Right lung (tissue), 5 donors: ENCODE results near the gene PPP1R12B. TPM values are rescaled to one million over a fixed set of nuclear protein-coding genes. Genes with fewer than 3 reads are reported as not detected.
"Not testable (repeated sequence)": the region's sequence is repeated elsewhere in the genome, so short reads cannot be mapped to it uniquely, and the experiment has no call there.

ENCODE experiments used
- DNase-seq, 2 donors: peaks; one replicate each; pipeline ENCODE4 v3.0.0-alpha.2; 2013
- polyA plus RNA-seq, 5 donors: library from polyadenylated mRNA; unstranded; fragments of 120-200 nt; gene quantifications; one replicate each; pipeline versions ENCODE4 v1.2.1 to v1.2.3, GENCODE V29; 2013; ENCODE audit warnings: inconsistent platforms in 1 of 5, low replicate concordance in 1 of 5; ENCODE audit not compliant: insufficient read length in 5 of 5, insufficient read depth in 1 of 5

The PPP1R12B gene
- polyA plus RNA-seq, 5 donors = 16.2 to 35.8 (median 32.4) TPM

DNA sequence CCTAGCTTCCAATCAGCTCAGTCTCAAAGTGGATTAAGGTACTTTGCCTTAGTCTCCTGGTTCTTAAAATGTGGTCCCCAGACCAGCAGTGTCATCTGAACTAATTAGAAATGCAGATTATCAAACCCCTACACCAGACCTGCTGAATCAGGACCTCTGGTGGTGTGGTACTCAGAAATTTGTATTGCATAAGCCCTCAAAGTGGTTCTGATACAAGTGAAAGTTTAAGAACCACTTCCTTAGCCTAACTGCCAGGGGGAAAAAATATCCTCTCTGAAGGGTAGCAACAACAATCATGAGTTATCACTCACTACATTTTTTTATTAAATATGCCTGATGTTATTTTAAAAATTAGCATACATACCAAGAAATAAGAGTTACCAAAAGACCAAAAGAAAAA lies 131.2 kb downstream of the PPP1R12B start:
- DNase-seq = not testable (repeated sequence)

- not testable (repeated sequence) for DNase-seq
These were observed 132.1 kb downstream of the PPP1R12B start for GRCh38 chr1:202480640-202481039.

GRCh38 chr1:202483362-202483761 lies 134.9 kb downstream of the PPP1R12B start:
- not testable (repeated sequence) for DNase-seq

GRCh38 chr1:202484032-202484431 lies 135.5 kb downstream of the PPP1R12B start:
- not testable (repeated sequence) for DNase-seq

DNA sequence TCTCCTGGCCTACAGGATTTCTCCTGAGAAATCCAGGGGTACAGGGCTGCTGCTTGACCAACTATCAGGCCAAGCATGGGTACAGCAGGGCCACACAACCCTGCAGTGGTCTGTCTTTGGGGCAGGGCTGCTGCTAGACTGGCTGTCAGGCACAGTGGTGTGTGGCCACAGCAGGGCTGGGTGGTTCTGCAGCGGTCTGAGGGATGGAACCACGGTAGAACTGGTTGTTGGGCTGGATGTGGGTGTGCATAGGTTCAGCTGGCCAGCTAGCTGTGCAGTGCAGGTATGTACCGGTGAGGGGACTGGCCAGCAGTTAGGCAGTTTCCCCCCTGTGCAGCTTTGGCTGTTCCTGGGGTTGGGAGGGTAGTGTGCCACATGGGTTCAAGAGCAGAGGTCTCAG lies 136.3 kb downstream of the PPP1R12B start:
- DNase-seq = not testable (repeated sequence)

DNA sequence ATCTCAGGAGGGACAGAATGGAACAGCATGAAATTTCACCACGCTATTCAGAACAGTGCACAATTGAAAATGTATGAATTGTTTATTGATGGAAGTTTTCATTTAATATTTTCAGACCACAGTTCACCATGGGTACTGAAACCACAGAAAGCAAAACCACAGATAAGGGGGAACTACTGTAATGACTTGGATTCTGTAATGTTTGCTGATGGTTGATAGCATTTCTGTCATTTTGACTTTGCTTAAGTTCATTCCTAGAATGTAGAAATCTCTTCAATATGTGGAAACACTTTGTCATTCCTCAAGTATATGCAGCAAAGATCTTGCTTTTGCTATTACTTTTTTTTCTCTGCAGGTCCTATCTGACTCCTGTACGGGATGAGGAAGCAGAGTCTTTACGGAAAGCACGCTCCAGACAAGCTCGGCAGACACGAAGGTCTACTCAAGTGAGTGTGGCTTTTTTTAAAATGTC lies 139.7 kb downstream of the PPP1R12B start:
- not testable (repeated sequence) for DNase-seq

- DNase-seq = not testable (repeated sequence)
These were observed 140.6 kb downstream of the PPP1R12B start for GRCh38 chr1:202489101-202489500.

DNA sequence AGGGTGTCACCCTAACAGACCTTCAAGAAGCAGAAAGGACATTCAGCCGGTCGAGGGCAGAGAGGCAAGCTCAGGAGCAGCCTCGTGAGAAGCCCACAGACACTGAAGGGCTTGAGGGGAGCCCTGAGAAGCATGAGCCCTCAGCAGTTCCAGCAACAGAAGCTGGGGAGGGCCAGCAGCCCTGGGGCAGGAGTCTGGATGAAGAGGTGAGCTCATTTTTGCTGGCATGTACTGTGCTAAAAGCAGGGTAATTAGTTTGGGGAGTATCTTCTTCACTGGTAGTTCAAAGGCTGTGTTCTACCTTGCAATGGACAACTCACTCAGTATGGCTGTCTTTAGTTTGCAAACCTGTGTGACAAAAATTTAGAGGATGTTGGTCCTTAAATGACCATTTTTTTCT lies 144.6 kb downstream of the PPP1R12B start:
- not testable (repeated sequence) for DNase-seq

DNA sequence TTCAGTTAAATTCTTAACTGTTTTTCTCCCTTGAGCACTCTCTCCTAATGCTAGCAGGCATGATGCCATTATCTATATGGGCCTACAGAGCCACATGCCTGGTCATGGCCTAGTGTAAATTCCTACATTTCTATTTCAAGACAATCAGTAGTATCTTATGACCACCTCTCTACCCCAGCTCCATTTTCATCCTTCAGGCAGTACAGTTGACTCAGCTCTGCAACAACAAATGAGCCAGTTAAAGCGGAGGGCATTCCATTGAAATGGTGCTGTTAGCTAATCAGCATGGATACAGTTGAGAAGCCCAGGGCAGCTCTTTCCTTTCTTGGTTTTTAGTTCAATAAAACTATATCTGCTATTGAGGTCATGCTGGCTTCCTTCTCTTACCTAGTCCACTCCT lies 150.0 kb downstream of the PPP1R12B start:
- DNase-seq = no peak

DNA sequence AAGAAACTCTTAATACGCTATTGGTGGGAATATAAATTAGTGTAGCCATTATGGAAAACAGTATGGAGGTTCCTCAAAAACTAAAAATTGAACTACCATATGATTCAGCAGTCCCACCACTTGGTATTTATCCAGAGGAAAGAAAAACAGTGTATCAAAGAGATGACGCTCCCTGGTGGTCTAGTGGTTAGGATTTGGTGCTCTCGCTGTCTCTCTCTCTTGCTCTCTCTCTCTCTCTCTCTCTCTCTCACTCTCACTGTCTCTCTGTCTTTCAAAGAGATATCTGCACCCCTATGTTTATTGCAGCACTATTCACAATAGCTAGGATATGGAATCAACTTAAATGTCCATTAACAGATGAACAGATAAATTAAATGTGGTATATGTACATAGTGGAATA lies 151.5 kb downstream of the PPP1R12B start:
- DNase-seq = not testable (repeated sequence)

DNA sequence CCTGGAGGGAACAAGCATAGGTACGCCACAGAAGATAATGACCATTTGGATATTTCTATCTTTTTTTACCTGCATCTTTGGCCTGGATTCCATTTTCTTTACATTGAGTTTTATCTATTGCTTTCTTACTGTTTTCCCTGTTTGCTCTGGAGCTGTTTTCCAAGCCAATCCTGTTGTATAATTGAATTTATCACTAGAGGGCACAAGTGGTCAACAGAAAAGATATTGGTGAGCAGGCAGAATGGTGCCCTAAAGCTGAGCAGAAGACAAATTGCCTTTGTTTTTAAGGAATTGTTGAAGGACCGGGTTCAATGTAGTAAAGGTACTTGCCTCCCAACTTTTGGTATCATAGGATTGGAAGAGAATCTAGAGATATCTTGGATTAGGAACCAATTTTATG lies 152.8 kb downstream of the PPP1R12B start:
- peak; percentile 13 to 20 for DNase-seq

GRCh38 chr1:202505356-202505755 lies 156.9 kb downstream of the PPP1R12B start:
- DNase-seq = peak; percentile 23 to 25

DNA sequence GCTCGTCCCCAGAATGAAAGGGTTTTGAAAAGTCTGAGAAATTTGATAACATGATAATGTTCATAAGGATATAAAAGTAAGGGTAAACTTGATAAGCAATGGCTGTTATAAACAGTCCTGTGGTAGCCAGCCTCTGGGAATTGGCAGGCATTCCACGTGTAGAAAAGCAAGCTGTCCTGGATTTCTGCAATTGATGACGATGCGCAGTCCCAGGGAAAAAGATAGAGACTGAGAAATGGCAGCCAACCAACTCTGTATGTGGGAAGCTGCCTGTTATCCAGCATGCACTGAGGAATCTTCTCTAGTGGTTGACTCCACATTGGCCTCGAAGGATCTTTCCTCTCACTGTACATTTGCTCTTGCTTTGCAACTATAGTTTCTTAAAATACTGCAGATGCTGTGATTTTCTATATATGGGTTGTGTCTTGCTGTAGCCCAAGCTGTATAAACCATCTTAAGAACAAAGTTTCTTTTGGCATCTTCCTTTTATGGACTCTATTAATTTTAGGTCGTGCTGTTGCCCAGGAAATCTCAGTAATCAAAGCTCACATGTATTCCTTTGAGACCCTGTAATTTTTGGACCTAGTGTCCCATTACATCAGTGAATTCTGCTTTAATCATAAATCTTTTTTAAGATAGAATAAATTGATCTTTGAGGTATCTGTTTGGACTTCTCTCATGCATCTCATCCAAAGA lies 157.5 kb downstream of the PPP1R12B start:
- DNase-seq = peak; percentile 31 to 41

- not testable (repeated sequence) for DNase-seq
These were observed 160.4 kb downstream of the PPP1R12B start for GRCh38 chr1:202508863-202509262.

DNA sequence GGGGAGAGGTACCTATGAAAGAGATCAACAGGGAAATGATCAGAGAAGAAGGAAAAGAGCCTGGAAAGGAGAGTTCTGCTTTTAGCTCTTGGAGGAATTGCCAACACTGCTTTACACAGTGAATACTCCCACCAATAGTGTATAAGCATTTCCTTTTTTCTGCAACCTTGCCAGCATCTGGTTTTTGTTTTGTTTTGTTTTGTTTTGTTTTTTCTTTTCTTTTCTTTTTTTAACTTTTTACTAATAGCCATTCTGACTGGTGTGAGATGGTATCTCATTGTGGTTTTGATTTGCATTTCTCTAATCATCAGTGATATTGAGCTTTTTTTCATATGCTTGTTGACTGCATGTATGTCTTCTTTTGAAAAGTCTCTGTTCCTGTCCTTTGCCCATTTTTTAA lies 165.4 kb downstream of the PPP1R12B start:
- DNase-seq = not testable (repeated sequence)

- no peak for DNase-seq
These were observed 168.0 kb downstream of the PPP1R12B start for GRCh38 chr1:202516434-202516877.

GRCh38 chr1:202517146-202517545 lies 168.6 kb downstream of the PPP1R12B start:
- DNase-seq = not testable (repeated sequence)

DNA sequence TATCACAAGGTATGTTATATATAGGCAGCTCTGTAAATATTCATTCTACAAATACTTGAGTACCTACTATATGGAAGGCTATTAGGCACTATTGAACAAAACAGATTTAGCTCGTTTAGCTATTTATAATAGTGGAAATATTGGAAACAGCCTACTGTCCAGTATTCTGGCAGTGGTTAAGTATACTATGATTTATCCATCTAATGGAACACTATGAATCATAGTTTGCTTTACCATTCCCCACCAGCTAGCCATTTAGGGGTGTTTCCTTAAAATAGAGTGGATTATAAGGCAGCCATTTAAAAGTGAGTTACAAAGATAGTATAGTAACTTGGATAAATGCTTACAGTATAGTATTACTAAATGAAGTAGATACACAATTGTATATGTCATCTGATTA lies 169.7 kb downstream of the PPP1R12B start:
- DNase-seq = not testable (repeated sequence)

DNA sequence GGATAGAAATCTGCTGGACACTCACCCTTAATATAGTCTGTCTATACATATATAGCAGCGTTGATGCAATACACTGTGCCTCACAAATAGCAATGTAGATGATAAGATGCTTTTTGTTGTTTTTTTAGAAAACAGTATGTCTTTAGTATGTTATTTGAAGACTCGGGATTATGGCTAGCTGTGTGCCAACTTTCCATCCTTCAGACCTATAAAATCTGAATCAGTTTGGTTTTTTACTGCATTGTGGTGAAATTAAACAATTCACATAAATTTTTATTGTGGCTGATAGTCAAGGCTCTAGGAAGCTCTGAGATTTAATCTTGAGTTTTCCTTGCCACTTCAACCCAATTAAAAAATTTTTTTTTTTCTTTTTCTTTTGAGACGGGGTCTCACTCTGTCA lies 170.4 kb downstream of the PPP1R12B start:
- not testable (repeated sequence) for DNase-seq

DNA sequence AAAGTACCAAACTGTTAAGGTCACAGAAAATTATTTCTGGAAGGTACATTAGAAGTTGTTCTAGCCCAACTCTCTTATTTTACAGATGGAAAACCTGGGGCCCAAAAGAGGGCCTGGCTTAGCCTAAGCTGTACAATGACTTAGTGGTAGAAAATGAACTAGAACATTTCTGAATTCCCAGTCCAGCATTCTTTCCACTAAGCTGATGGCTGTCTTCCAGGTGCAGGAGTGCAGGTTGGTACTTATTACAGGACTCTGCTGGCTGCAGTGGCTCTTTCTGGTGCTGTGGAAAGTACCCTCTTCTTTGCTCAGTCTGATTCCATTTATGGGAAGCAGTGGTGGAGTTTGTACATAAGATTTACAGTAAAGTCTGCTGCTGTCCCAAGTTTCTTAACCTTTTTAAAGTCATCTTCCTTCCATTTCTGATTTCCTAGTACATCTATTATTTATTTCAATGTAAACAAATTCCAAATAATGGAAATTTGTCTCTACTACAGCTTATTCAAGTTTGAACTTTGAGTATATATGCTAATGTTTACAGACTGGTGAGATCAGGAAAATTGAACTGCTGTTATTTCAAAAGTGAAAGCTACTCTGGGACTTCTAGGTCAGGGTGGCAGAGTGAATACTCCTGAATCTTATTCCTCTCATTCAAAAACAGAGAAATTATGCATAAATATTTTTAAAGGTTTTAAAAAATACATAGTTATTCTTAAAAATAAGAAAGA lies 171.8 kb downstream of the PPP1R12B start:
- DNase-seq = not testable (repeated sequence)

DNA sequence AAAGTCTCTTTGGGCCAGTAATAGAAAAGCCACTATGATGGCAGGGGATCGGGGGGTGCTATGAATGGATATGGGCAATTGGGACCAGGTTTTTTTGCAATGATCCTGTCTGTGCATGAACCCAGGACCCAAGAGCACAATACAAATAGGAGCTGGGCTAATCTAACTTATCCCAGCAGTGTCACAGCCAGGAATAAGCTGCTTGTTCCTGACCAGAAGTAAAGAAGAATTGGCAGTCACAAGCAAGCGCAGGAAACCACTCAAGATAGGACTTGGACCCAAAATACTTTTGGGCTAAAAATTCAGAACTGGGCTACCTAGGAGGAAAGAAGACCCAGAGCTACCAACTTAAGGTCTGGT lies 172.3 kb downstream of the PPP1R12B start:
- not testable (repeated sequence) for DNase-seq

GRCh38 chr1:202521484-202521883 lies 173.0 kb downstream of the PPP1R12B start:
- DNase-seq = not testable (repeated sequence)

DNA sequence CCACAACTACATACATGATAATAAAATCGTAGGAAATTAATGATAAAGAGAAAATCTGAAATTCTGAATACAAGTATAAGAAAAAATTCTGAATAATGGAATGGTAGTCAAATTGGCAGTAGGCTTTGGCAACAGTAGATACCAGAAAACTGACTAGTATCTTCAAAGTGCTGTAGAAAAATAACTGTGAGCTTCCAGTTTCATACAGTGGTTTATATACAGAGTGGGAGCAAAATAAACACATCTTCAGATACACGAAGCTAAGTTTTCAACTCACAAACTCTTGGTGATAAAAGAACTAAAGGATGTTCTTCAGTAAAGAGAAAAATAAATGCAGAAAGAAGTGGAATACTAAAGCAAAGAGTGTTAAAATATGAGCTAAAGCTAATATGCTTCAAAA lies 173.4 kb downstream of the PPP1R12B start:
- DNase-seq = no peak
